ENCODE measurements around the gene PSAT1. TPM values are rescaled to one million over a fixed set of nuclear protein-coding genes. Genes with fewer than 3 reads are reported as not detected.

PSAT1 gene
- total RNA-seq, 4 donors from 2014 or later: 2.5 to 6.6 (median 4.3) TPM

DNA sequence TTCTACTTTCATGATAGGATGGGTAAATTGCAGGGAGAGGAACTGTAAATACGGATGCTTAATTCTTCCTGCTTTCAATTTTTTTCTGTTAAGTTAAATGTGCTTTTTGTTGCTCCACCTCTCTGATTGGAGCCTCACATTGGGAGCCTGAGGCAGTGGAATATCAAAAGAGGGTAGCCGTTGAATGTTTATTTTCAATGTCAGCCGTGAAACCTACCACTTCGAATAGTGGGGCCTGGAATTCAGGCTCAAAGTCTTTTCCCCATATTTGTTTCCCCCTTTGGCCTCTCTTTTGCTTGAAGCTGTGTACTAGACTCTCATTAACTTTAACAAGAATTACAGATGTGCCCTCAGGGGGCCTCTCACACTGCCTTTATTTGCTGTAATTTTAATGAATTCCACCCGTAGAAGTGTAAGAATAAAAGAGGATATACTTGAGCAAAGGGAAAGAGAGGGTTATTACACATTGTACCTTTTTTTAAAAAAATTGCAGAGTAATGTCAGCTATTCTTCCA is 29.0 kb downstream of the PSAT1 start:
- H3K4me3 ChIP-seq: no peak overlapping the region
- H3K9me3 ChIP-seq: no peaks in the 10 kb centered on the region
- H3K27ac ChIP-seq: no peak overlapping the region
- peaks cover 0 to 16% (median 5%) of the 10 kb centered on the region in 3 donors for H3K4me1 ChIP-seq
- WGBS, 2 donors (ENCODE audit: low coverage in 1 of 2): 39 to 48% methylated on average over 5 of the region's 5 CpGs
- H3K36me3 ChIP-seq: no peaks in the 10 kb centered on the region
- TF ChIP-seq POLR2A (IDR thresholded peaks at IDR 0.05) (no peak), EP300 (IDR thresholded peaks at IDR 0.05) (no peak), POLR2AphosphoS5 (IDR thresholded peaks at IDR 0.05) (no peak)
- TF ChIP-seq, protein P1, sequence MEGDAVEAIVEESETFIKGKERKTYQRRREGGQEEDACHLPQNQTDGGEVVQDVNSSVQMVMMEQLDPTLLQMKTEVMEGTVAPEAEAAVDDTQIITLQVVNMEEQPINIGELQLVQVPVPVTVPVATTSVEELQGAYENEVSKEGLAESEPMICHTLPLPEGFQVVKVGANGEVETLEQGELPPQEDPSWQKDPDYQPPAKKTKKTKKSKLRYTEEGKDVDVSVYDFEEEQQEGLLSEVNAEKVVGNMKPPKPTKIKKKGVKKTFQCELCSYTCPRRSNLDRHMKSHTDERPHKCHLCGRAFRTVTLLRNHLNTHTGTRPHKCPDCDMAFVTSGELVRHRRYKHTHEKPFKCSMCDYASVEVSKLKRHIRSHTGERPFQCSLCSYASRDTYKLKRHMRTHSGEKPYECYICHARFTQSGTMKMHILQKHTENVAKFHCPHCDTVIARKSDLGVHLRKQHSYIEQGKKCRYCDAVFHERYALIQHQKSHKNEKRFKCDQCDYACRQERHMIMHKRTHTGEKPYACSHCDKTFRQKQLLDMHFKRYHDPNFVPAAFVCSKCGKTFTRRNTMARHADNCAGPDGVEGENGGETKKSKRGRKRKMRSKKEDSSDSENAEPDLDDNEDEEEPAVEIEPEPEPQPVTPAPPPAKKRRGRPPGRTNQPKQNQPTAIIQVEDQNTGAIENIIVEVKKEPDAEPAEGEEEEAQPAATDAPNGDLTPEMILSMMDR (IDR thresholded peaks at IDR 0.05): no peak
- no peaks in the 10 kb centered on the region for H3K27me3 ChIP-seq
- no peak for ATAC-seq

DNA sequence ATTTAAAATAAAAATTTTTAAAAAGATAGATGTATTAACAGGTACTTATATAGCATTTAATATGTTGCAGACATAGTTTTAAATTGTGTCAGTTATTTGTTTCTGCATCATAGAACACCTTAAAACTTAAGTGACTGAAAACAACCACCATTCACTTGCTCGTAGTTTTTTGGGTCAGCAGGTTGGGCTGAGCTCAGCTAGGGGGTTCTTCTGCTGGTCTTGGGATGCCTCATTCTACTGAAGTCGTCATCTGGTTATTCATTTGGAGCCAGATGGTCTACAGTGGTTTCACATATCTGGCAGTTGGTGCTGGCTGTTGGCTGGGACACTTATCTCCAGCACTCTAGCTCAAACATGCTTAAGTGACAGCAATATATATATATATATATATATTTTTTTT is 29.6 kb downstream of the PSAT1 start:
- H3K9me3 ChIP-seq: no peaks in the 10 kb centered on the region
- no peak for TF ChIP-seq EP300 (IDR thresholded peaks at IDR 0.05)
- TF ChIP-seq POLR2A (IDR thresholded peaks at IDR 0.05): no peak
- TF ChIP-seq, protein P1 (IDR thresholded peaks at IDR 0.05): no peak
- TF ChIP-seq POLR2AphosphoS5 (IDR thresholded peaks at IDR 0.05): no peak
- 82 to 83% methylated on average over 1 to 2 of the region's 2 CpGs for WGBS, 2 donors (ENCODE audit: low coverage in 1 of 2)
- H3K4me1 ChIP-seq: peaks cover 0 to 16% (median 5%) of the 10 kb centered on the region in 3 donors
- H3K27ac ChIP-seq: no peak overlapping the region
- ATAC-seq: no peak
- no peak overlapping the region for H3K4me3 ChIP-seq
- H3K27me3 ChIP-seq: no peaks in the 10 kb centered on the region
- H3K36me3 ChIP-seq: no peaks in the 10 kb centered on the region

DNA sequence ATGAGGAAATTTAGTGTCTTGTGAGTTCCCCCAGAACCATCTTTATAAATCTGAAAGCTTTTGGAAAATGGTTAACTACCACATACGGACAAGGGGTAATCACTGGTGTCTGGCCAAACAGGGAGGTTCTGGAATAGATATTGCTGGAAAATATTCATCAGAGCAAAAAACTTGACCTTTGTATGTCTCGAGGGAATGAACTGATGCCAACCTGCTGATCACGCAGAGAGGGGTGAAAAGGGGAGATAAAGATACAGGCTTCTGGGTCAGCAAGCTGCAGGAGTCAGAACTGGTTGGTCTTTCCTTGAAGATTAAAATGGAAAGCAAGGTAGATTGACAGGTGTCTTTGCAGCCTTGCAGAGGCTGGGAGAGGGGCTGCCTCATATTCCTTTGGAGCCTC is 35.5 kb downstream of the PSAT1 start:
- Histone ChIP-seq H3K4me3 (no peak overlapping the region), H3K4me1 (no peaks in the 10 kb centered on the region), H3K27me3 (no peaks in the 10 kb centered on the region), H3K36me3 (no peaks in the 10 kb centered on the region), H3K27ac (no peak overlapping the region), H3K9me3 (no peaks in the 10 kb centered on the region)
- 79 to 87% methylated on average over 3 of the region's 3 CpGs for WGBS, 2 donors (ENCODE audit: low coverage in 1 of 2)
- TF ChIP-seq POLR2AphosphoS5 (IDR thresholded peaks at IDR 0.05): no peak
- TF ChIP-seq, protein P1 (IDR thresholded peaks at IDR 0.05): no peak
- no peak for ATAC-seq

DNA sequence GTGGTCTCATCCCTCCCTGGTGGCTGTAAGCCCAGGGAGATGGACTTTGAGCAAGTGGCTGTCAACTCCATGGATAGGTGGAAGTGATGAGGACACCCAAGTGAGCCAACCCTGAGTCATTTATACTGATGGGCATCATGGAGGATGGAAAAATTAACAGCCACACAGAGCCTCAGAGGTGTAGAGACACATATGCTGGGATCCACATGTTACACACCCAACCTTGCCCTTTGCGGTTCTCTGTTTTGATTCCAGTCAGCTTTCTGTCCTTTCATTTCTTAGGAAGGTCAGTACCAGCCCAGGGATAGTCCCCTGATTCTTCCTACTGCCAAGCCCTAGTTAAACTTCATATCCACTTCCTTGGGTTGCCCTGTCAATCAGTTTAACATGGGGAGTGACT is 51.9 kb downstream of the PSAT1 start:
- 100% methylated on average over 1 of the region's 1 CpG for WGBS, 2 donors (ENCODE audit: low coverage in 1 of 2)
- Histone ChIP-seq H3K4me1 (no peaks in the 10 kb centered on the region), H3K27me3 (no peaks in the 10 kb centered on the region), H3K27ac (no peak overlapping the region), H3K4me3 (no peak overlapping the region), H3K9me3 (no peaks in the 10 kb centered on the region), H3K36me3 (no peaks in the 10 kb centered on the region)
- no peak for ATAC-seq
- TF ChIP-seq POLR2AphosphoS5 (IDR thresholded peaks at IDR 0.05) (no peak), POLR2A (IDR thresholded peaks at IDR 0.05) (no peak), EP300 (IDR thresholded peaks at IDR 0.05) (no peak)
- TF ChIP-seq, protein P1 (IDR thresholded peaks at IDR 0.05): no peak

DNA sequence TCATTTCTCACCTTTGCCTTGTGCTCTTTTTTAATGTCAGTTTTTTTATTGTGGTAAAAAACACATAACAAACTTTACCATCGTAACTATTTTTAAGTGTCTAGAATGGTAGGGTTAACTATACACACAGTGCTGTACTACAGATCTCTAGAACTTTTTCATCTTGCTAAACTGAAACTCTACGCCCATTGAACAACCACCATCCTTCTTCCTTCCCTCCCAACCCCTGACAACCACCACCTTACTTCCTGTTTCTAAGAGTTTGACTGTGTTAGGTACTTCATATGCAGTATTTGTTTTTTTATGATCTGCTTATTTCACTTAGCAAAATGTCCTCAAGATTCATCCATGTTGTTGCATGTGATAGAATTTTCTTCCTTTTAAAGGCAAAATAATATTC is 54.9 kb downstream of the PSAT1 start:
- no peak overlapping the region for H3K27ac ChIP-seq
- H3K4me3 ChIP-seq: no peak overlapping the region
- H3K9me3 ChIP-seq: no peaks in the 10 kb centered on the region
- no peak for TF ChIP-seq POLR2A (IDR thresholded peaks at IDR 0.05)
- TF ChIP-seq, protein P1 (IDR thresholded peaks at IDR 0.05): no peak
- no peak for TF ChIP-seq POLR2AphosphoS5 (IDR thresholded peaks at IDR 0.05)
- TF ChIP-seq EP300 (IDR thresholded peaks at IDR 0.05): no peak
- H3K27me3 ChIP-seq: no peaks in the 10 kb centered on the region
- no peaks in the 10 kb centered on the region for H3K4me1 ChIP-seq
- WGBS, 2 donors (ENCODE audit: low coverage in 1 of 2): 76 to 87% methylated on average over 2 of the region's 2 CpGs
- H3K36me3 ChIP-seq: no peaks in the 10 kb centered on the region
- ATAC-seq: no peak

All from gastroesophageal sphincter (tissue), 4 donors.